Esophagus (tissue), 2 donors: ENCODE measurements around the gene C2. TPM values are rescaled to one million over a fixed set of nuclear protein-coding genes. Genes with fewer than 3 reads are reported as not detected.
"Not testable (repeated sequence)": the region's sequence is repeated elsewhere in the genome, so short reads cannot be mapped to it uniquely, and the experiment has no call there.

ENCODE experiments used
- H3K27ac ChIP-seq, 2 donors: one replicate each; pipeline ENCODE4 v1.5.1; 2013; ENCODE audit warnings: low read depth in 2 of 2, mild to moderate bottlenecking in 2 of 2, inconsistent platforms in 1 of 2, low read length in 1 of 2, moderate library complexity in 1 of 2
- H3K27me3 ChIP-seq, 2 donors: one replicate each; pipeline ENCODE4 v1.6.1; 2013; ENCODE audit warnings: low read length in 2 of 2, control low read depth in 1 of 2, mild to moderate bottlenecking in 1 of 2; ENCODE audit not compliant: insufficient read depth in 2 of 2, control insufficient read depth in 1 of 2
- H3K36me3 ChIP-seq, 2 donors: one replicate each; pipeline ENCODE4 v1.6.1; 2013; ENCODE audit warnings: low read length in 1 of 2; ENCODE audit not compliant: control insufficient read depth in 2 of 2, insufficient read depth in 2 of 2
- H3K4me1 ChIP-seq, 2 donors: one replicate each; pipeline ENCODE4 v1.6.1; 2013; ENCODE audit warnings: low read length in 1 of 2; ENCODE audit not compliant: control insufficient read depth in 2 of 2, insufficient read depth in 2 of 2
- H3K4me3 ChIP-seq, 2 donors: one replicate each; pipeline ENCODE4 v1.5.1; 2013; ENCODE audit warnings: low read length in 2 of 2, mild to moderate bottlenecking in 2 of 2, low read depth in 1 of 2, moderate library complexity in 1 of 2
- H3K9me3 ChIP-seq, 2 donors: one replicate each; pipeline ENCODE4 v1.6.1; 2013; ENCODE audit warnings: mild to moderate bottlenecking in 2 of 2, low read depth in 1 of 2, low read length in 1 of 2, moderate library complexity in 1 of 2; ENCODE audit not compliant: control insufficient read depth in 2 of 2, insufficient read depth in 1 of 2
- WGBS, 2 donors: extraction: QIAGEN DNeasy Blood & Tissue Kit; methylation state at CpG; one replicate each; pipeline ENCODE4 v1.1.7; 2013; 5-methylcytosine and 5-hydroxymethylcytosine counted together
- polyA plus RNA-seq, 2 donors: library from polyadenylated mRNA; stranded (reverse); fragments of 200-250 nt; gene quantifications; one replicate each; pipeline ENCODE4 v1.2.3, GENCODE V29; 2013
- donor health status: healthy with polysubstance abuse.
- donor health status: Bipolar disorder and iron deficiency.

Gene C2
- polyA plus RNA-seq, 2 donors: 1.2 to 1.3 TPM

DNA sequence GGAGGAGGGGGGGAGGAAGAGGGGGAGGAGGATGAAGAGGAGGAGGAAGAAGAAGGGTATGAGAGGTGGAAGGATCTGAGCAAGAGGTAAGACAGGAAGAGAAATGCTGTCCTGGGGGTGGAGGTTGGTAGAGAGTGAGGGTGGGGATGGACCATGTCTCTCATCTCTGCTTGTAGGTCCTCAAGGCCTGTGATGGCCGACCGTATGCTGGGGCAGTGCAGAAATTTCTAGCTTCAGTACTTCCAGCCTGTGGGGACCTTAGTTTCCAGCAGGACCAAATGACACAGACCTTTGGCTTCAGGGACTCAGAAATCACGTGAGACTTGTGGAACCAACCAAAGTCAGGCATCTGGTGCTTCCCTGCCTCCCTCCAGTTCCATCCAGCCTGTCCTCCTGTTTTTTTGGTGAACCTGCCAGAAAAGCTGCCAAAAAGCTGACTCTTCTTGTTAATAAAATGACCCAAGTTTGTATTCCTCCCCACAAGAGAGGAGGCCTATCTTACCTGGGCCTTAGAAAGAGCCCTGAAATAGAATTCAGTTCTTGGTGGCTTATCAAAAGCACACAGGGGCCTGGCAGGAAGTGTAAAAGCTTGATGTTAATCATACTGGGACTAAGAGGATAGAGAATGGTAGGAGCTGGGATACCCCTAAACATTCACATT is 51.9 kb downstream of the C2 start:
- Histone ChIP-seq H3K27me3 (no peaks in the 10 kb centered on the region), H3K9me3 (no peaks in the 10 kb centered on the region), H3K4me3 (no peak overlapping the region), H3K36me3 (peaks cover 0 to 7% of the 10 kb centered on the region in 2 donors), H3K27ac (no peak overlapping the region), H3K4me1 (no peaks in the 10 kb centered on the region)
- WGBS, 2 donors: 90 to 92% methylated on average over 3 of the region's 3 CpGs

DNA sequence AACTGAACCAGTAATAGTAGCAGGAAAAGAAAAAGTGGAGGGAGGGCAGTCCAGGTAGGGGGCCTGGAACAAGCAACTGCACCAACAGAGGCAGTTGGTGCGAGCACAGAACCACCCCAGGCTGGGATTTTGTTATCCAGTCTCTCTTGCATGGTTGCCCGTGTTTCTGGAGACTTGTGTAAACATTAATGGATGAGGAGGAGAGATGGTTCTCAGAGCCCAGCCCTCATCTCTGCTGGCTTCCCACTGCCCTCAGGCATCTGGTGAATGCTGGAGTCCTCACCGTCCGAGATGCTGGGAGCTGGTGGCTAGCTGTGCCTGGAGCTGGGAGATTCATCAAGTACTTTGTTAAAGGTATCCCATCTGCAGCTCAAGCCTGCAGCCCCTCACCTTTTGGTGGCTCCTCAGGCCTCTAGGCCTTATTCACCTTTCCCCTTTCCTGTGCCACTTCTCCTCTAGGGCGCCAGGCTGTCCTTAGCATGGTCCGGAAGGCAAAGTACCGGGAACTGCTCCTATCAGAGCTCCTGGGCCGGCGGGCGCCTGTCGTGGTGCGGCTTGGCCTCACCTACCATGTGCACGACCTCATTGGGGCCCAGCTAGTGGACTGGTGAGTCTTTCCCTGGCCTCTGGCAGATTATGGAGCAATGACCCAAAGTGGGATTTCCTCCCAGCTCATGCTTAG is 52.8 kb downstream of the C2 start:
- H3K27ac ChIP-seq, H3K27me3 ChIP-seq, H3K36me3 ChIP-seq, H3K9me3 ChIP-seq, H3K4me3 ChIP-seq, H3K4me1 ChIP-seq: not testable (repeated sequence)
- 92 to 94% methylated on average over 13 of the region's 13 CpGs for WGBS, 2 donors

DNA sequence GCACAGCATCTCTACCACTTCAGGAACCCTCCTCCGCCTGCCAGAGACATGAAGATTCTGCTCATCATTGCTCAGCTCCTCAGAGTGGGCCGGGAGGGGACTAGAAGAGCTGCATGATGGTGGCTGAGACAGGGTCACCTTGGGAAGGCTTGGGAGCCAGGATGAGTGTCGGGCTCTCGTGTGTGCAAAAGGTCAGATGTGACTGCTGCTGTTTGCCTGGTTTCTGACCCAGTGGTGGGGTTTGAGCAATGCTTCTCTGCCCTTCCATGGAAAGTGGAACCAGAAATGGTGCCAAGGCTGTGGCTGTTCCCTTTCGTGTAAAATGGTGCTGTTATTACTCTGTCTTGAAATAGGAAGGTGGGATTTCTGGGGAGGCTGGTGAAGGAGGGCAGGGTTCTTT is 53.5 kb downstream of the C2 start:
- H3K4me3 ChIP-seq, H3K27ac ChIP-seq, H3K36me3 ChIP-seq, H3K9me3 ChIP-seq, H3K27me3 ChIP-seq, H3K4me1 ChIP-seq: not testable (repeated sequence)
- WGBS, 2 donors: no CpG with 5 or more reads among the region's 5 CpGs

DNA sequence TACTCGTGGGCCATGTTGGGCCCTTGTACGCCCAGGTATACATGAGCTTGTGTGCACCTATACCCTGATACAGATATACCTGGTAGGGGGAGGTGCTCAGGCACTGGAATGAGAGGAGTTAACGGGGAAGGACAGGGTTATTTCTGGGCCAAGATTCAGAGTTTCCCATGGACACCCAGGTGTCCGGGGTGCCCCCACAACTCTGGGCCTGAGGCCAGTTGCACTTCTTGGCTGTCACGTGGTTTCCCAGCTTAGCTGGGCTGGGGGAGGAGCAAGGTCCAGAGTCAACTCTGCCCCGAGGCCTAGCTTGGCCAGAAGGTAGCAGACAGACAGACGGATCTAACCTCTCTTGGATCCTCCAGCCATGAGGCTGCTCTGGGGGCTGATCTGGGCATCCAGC is 54.2 kb downstream of the C2 start, which contains the start of gene C4A:
Gene C4A, plus strand, starts transcription at position 314 of the 400 bp plus-strand sequence. Its CDS starts 51 bp downstream, at position 365.
- not testable (repeated sequence) for H3K4me3 ChIP-seq

DNA sequence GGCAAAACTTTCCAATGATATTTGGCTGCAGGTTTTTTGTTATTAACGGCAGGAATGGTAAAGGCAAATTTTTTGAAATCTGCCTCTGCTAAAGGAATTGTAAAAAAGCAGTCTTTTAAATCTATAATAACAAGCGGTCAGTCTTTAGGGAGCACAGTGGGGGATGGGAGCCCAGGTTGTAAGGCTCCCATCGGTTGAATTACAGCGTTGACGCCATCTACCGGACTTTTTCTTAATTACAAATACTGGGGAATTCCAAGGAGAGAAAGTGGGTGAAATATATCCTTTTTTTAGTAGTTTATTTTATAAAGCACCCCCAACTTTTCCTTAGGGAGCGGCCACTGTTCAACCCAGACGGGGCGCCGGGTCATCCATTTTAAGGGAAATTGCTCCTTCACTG is 61.8 kb downstream of the C2 start:
- not testable (repeated sequence) for H3K4me3 ChIP-seq, H3K4me1 ChIP-seq, H3K36me3 ChIP-seq, H3K27ac ChIP-seq, H3K9me3 ChIP-seq, H3K27me3 ChIP-seq
- no CpG with 5 or more reads among the region's 10 CpGs for WGBS, 2 donors

More for the DNA sequence above, 54.2 kb downstream of the C2 start, which contains the start of gene C4A:
- H3K9me3 ChIP-seq, H3K27ac ChIP-seq, H3K27me3 ChIP-seq, H3K36me3 ChIP-seq, H3K4me1 ChIP-seq: not testable (repeated sequence)
- WGBS, 2 donors: no CpG with 5 or more reads among the region's 7 CpGs

DNA sequence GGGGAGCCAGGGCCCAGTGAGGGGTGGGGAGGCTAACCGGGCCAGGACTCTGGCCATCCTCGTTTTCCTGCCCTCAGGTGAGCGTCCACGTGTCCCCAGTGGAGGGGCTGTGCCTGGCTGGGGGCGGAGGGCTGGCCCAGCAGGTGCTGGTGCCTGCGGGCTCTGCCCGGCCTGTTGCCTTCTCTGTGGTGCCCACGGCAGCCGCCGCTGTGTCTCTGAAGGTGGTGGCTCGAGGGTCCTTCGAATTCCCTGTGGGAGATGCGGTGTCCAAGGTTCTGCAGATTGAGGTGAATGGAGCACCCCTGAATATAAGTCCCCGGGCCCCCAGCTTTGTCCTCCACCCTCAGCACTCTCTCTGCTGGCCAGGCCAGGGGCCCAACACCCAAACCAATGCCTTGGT is 66.9 kb downstream of the C2 start:
- H3K9me3 ChIP-seq, H3K4me3 ChIP-seq, H3K27ac ChIP-seq, H3K4me1 ChIP-seq, H3K27me3 ChIP-seq, H3K36me3 ChIP-seq: not testable (repeated sequence)
- WGBS, 2 donors: 97 to 98% methylated on average over 7 to 10 of the region's 14 CpGs

Other genes starting within 250 kb of the C2 start
- gene LY6G5C, start 246.7 kb upstream of the C2 start, polyA plus RNA-seq: 1 to 10 TPM in 1 of 2 donors, under 1 TPM in 1; 0.76 to 1.1 TPM
- 10 to 100 TPM; 30.0 to 40.1 TPM for gene ABHD16A, start 224.4 kb upstream of the C2 start, polyA plus RNA-seq
- not detected for gene LY6G6F, start 220.9 kb upstream of the C2 start, polyA plus RNA-seq
- gene LY6G6D, start 212.4 kb upstream of the C2 start, polyA plus RNA-seq: 1 to 10 TPM in 1 of 2 donors, under 1 TPM in 1; 0.67 to 1.3 TPM
- gene LY6G6C, start 206.0 kb upstream of the C2 start, polyA plus RNA-seq: 10 to 100 TPM; 17.2 to 21.9 TPM
- gene MPIG6B, start 204.3 kb upstream of the C2 start, polyA plus RNA-seq: under 1 TPM; 0.49 to 0.88 TPM
- 10 to 100 TPM; 46.5 to 73.3 TPM for gene DDAH2, start 198.4 kb upstream of the C2 start, polyA plus RNA-seq
- gene CLIC1, start 191.2 kb upstream of the C2 start, polyA plus RNA-seq: 100 to 1,000 TPM; 258 to 412 TPM
- gene MSH5, start 187.7 kb upstream of the C2 start, polyA plus RNA-seq: 10 to 100 TPM in 1 of 2 donors, 1 to 10 TPM in 1; 6.3 to 15.8 TPM
- gene SAPCD1, start 165.1 kb upstream of the C2 start, polyA plus RNA-seq: 1 to 10 TPM; 2.3 to 7.6 TPM
- gene VWA7, start 150.4 kb upstream of the C2 start, polyA plus RNA-seq: 1 to 10 TPM in 1 of 2 donors, under 1 TPM in 1; 0.33 to 1.3 TPM
- gene VARS1, start 132.0 kb upstream of the C2 start, polyA plus RNA-seq: 10 to 100 TPM; 35.7 to 37.3 TPM
- gene LSM2, start 120.8 kb upstream of the C2 start, polyA plus RNA-seq: 10 to 100 TPM; 25.6 to 42.9 TPM
- gene HSPA1L, start 112.4 kb upstream of the C2 start, polyA plus RNA-seq: under 1 TPM; 0.39 to 0.42 TPM
- gene HSPA1A, start 112.2 kb upstream of the C2 start, polyA plus RNA-seq: 100 to 1,000 TPM; 105 to 125 TPM
- 100 to 1,000 TPM in 1 of 2 donors, 10 to 100 TPM in 1; 26.9 to 103 TPM for gene HSPA1B, start 100.0 kb upstream of the C2 start, polyA plus RNA-seq
- gene NEU1, start 64.9 kb upstream of the C2 start, polyA plus RNA-seq: 10 to 100 TPM; 13.6 to 14.6 TPM
- gene SLC44A4, start 48.7 kb upstream of the C2 start, polyA plus RNA-seq: under 1 TPM; 0.19 to 0.33 TPM
- 10 to 100 TPM; 27.2 to 39.6 TPM for gene EHMT2, start 30.0 kb upstream of the C2 start, polyA plus RNA-seq
- gene ZBTB12, start 25.6 kb upstream of the C2 start, polyA plus RNA-seq: 1 to 10 TPM; 2.4 to 3.6 TPM
- 10 to 100 TPM; 15.9 to 19.6 TPM for gene CFB, start 18.4 kb downstream of the C2 start, polyA plus RNA-seq
- 10 to 100 TPM; 30.2 to 49.3 TPM for gene NELFE, start 31.3 kb downstream of the C2 start, polyA plus RNA-seq
- 10 to 100 TPM; 39.1 to 58.0 TPM for gene SKIC2, start 31.5 kb downstream of the C2 start, polyA plus RNA-seq
- gene DXO, start 44.4 kb downstream of the C2 start, polyA plus RNA-seq: 10 to 100 TPM; 11.8 to 16.5 TPM
- 10 to 100 TPM in 1 of 2 donors, 1 to 10 TPM in 1; 6.9 to 13.1 TPM for gene C4A, start 54.3 kb downstream of the C2 start, polyA plus RNA-seq
- gene C4B, start 87.1 kb downstream of the C2 start, polyA plus RNA-seq: 10 to 100 TPM in 1 of 2 donors, 1 to 10 TPM in 1; 5.3 to 15.0 TPM
- under 1 TPM; 0.43 to 0.47 TPM for gene CYP21A2, start 110.7 kb downstream of the C2 start, polyA plus RNA-seq
- gene TNXB, start 181.6 kb downstream of the C2 start, polyA plus RNA-seq: 10 to 100 TPM; 14.8 to 15.5 TPM
- 10 to 100 TPM; 47.5 to 60.2 TPM for gene ATF6B, start 200.5 kb downstream of the C2 start, polyA plus RNA-seq
- gene FKBPL, start 202.6 kb downstream of the C2 start, polyA plus RNA-seq: 10 to 100 TPM in 1 of 2 donors, 1 to 10 TPM in 1; 8.1 to 13.7 TPM
- 1 to 10 TPM; 1.8 to 2.3 TPM for gene PRRT1, start 224.2 kb downstream of the C2 start, polyA plus RNA-seq
- gene PPT2, start 226.4 kb downstream of the C2 start, polyA plus RNA-seq: 10 to 100 TPM; 20.7 to 21.6 TPM
- 10 to 100 TPM; 18.5 to 27.7 TPM for gene EGFL8, start 236.9 kb downstream of the C2 start, polyA plus RNA-seq
- 10 to 100 TPM; 15.3 to 18.3 TPM for gene AGPAT1, start 248.4 kb downstream of the C2 start, polyA plus RNA-seq